ENCODE measurements around the gene MAGI2.

The MAGI2 gene

GRCh38 chr7:78043159-78043558 is 1410.3 kb downstream of the MAGI2 start:
- FAIRE-seq = no peak

GRCh38 chr7:78041423-78041822 is 1412.0 kb downstream of the MAGI2 start:
- no peak for FAIRE-seq

GRCh38 chr7:78039790-78040776 is 1413.4 kb downstream of the MAGI2 start:
- FAIRE-seq = no peak

- no peak for FAIRE-seq
Measured at GRCh38 chr7:78038465-78039080, 1414.9 kb downstream of the MAGI2 start.

GRCh38 chr7:78037603-78038002 is 1415.9 kb downstream of the MAGI2 start:
- FAIRE-seq = no peak

- no peak for FAIRE-seq
Measured at GRCh38 chr7:78033410-78033809, 1420.1 kb downstream of the MAGI2 start.

GRCh38 chr7:78026492-78026891 is 1427.0 kb downstream of the MAGI2 start:
- FAIRE-seq = no peak

- no peak for FAIRE-seq
Measured at GRCh38 chr7:78024591-78024990, 1428.9 kb downstream of the MAGI2 start.

GRCh38 chr7:78023191-78023590 is 1430.3 kb downstream of the MAGI2 start:
- FAIRE-seq = no peak

- FAIRE-seq = no peak
Measured at GRCh38 chr7:78022165-78022564, 1431.3 kb downstream of the MAGI2 start.

- no peak for FAIRE-seq
Measured at GRCh38 chr7:78020874-78021249, 1432.6 kb downstream of the MAGI2 start.

- peak; percentile 84 for FAIRE-seq
Measured at GRCh38 chr7:78020136-78020873, 1433.2 kb downstream of the MAGI2 start.

- FAIRE-seq = no peak
Measured at GRCh38 chr7:78019447-78020135, 1433.9 kb downstream of the MAGI2 start.

- FAIRE-seq = no peak
Measured at GRCh38 chr7:78018641-78019446, 1434.6 kb downstream of the MAGI2 start.

GRCh38 chr7:78017591-78018100 is 1435.8 kb downstream of the MAGI2 start:
- FAIRE-seq = no peak

GRCh38 chr7:78015574-78016260 is 1437.8 kb downstream of the MAGI2 start:
- no peak for FAIRE-seq

- no peak for FAIRE-seq
Measured at GRCh38 chr7:78014401-78014800, 1439.1 kb downstream of the MAGI2 start.

GRCh38 chr7:78013386-78013785 is 1440.1 kb downstream of the MAGI2 start:
- FAIRE-seq = no peak

GRCh38 chr7:78011642-78012041 is 1441.8 kb downstream of the MAGI2 start:
- no peak for FAIRE-seq

GRCh38 chr7:78007231-78007630 is 1446.2 kb downstream of the MAGI2 start:
- FAIRE-seq = no peak
